Activated CD8-positive, alpha-beta memory T cell treated with anti-CD3 and anti-CD28 coated beads for 48 hours (primary cell): ENCODE results near the gene PLIN5.

ENCODE experiments used
- DNase-seq, 3 experiments: peaks; one replicate each; pipeline ENCODE4 v3.0.0-alpha.2; 2020; ENCODE audit warnings: low read depth in 2 of 3, low spot score in 2 of 3

The PLIN5 gene

DNA sequence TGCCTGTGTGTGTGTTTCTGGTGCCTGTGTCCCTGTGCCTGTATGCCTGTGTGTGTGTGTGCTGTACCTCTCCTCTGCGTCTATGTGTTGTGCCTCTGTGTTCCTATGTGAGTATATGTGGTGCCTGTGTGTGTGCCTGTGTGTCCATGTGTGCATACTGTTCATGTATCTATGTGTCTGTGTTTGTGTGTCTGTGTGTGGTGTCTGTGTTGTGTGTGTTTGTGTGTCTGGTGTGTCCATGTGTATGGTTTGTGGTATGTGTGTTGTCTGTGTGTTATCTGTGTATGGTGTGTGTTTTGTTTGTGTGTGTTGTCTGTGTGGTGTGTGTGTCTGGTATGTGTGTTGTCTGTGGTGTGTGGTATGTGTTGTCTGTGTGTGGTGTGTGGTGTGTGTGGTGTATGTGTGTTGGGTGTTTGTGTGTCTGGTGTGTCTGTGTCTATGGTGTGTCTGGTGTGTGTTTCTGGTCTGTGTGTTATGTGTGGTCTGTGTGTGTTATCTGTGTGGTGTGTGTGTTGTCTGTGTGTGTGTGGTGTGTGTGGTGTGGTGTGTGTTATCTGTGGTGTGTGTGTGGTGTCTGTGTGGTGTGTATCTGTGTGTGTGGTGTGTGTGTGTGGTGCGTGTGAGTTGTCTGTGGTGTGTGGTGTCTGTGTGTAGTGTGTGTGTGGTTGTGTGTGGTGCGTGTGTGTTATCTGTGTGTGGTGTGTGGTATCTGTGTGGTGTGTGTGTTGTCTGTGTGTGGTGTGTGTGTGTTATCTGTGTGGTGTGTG lies 42.5 kb downstream of the PLIN5 start:
- no peak for DNase-seq

DNA sequence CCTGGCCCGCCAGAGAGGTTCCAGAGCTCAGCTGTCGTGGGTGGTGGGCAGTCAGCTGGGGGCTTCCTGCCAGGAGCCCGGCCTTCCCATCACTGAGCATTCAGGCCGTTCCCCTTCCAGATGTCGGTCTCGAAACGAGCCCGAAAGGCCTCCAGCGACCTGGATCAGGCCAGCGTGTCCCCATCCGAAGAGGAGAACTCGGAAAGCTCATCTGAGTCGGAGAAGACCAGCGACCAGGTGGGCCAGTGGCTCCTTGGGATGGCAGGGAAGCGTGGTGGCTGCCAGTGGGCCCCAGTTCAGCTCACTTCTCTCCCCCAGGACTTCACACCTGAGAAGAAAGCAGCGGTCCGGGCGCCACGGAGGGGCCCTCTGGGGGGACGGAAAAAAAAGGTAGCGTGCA lies 43.6 kb downstream of the PLIN5 start:
- DNase-seq = no peak

DNA sequence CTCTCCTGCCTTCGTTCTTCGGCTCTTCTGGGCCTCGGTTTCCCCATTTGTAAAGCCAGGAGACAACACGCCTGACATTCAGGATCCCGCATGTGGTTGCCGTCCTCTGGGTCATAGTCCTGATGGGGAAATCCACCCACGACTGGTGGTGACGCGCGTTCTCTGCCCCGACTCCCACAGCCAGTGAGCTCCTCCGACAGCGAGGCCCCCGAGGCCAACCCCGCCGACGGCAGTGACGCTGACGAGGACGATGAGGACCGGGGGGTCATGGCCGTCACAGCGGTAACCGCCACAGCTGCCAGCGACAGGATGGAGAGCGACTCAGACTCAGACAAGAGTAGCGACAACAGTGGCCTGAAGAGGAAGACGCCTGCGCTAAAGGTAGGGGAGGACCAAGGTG lies 46.5 kb downstream of the PLIN5 start:
- DNase-seq = no peak

DNA sequence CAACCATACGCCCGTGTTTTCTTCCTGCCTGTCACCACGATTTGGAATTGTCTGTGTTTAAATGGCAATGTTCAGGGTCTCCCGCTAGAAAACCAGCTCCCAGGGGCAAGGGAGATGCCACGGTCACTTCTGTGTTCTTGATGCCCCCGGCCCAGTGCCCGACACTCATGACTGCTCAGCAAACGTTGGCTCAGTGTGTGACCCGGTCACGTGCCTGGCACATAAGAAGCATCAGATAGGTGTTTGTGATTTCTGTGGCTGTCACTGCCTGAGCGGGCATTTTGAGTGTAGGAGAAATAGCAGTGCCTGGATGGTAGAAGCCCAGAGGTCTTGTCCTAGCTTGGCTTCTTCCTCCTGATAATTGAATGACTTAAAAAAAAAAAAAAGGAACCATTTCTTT lies 47.5 kb downstream of the PLIN5 start:
- DNase-seq = no peak

GRCh38 chr19:4483385-4483784 lies 51.6 kb downstream of the PLIN5 start:
- DNase-seq = no peak

DNA sequence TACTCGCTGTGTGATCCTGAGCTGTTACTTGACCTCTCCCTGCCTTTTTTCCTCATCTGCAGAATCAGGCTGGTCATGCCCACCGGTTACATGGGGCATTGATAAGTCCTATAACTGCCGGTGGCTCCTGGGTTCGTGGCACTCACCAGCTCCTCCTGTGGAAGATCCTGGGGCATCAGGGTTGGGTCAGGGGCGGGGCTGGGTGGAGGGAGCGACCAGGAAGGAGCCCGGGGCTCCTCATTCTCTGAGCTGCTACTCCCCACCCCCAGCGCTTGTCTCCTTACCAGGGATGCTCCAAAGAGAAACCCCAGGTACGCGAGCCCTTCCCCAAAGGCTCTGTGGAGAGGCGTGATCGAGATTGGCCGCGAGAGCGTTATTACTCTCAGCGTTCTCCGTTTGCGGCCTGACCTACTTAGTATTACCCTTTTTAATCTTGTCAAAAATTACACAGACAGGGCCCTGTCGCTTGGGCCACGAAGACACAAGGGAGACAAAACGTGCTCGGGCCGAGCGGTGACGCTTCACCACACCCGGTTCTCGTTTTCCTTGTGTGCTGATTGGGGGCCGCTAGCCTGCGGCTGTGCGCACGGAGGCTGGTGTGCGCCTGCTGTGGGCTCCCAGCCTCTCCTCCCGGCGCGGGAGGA lies 52.2 kb downstream of the PLIN5 start:
- DNase-seq = no peak

DNA sequence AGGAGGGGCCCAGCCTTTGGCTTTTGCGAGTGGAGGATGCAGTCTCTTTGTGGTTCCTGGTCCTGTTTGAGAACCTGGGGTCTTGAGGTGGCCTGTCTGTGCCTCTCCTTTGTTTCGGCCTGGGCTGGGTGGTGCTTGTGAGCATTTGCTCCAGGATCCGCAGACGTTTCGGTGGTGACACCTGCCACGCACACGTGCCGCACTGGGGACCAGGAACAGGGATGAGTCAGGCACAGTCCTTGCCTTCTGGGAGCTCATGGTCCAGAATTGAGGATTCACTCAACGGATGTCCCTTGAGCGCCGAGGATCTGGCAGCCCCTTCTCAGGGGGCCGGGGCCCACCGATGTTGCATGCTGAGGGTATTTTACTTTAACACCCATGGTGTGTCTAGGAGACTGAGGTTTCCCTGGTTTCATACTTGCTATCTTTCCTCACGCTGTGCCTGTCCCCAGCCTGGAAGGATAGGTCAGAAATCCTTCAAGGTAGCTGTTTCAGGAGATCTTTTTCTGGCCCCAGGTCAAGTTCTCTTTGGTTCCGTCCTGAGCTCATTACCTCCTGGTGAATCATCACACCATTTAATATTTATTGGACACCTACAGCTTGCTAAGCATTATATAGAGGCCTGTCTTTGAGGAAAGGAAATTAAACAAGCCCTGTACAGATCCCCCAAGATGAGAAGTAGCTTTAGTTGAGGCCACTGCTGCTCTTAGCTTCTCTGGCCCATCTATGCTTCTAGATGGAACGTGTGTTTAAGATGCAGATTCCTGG lies 57.8 kb downstream of the PLIN5 start:
- DNase-seq = no peak

- DNase-seq = no peak
Observed at GRCh38 chr19:4474514-4475022, 60.5 kb downstream of the PLIN5 start.

- DNase-seq = no peak
Observed at GRCh38 chr19:4473763-4474513, 61.1 kb downstream of the PLIN5 start.

DNA sequence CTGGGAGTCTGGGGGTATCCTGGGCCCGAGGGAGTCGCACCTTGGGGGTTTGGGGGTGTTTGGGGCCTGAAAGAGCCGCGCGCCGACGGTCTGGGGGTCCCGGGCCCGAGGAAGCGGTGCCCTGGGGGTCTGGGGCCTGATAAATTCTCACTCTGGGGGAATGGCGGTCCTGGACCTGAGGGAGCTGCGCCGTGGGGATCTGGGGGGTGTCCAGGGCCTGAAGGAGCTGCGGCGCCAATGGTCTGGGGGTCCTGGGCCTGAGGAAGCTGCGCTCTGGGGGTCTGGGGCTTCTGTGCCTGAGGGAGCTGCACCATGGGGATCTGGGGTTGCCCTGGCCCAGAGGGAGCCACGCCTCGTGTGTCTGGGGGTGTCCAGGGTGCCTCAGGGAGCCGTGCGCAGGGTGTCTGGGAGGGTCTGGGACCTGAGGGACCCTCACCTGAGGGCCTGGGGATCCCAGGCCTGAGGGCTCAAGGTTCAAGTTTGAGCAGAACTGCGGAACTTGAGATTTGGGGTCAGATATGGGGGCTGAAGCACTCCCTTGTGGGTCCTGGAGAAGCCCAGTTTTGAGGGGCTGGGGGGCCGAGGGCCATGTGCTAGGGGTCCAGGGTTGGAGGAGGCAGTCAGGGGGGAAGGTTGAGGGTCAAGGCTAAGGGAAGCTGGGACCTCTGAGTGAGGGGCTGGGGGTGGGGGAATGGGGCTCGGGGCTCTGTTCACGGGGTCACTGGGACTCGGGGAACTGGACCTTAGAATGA lies 61.8 kb downstream of the PLIN5 start:
- no peak for DNase-seq
